Measurements from ENCODE around the gene MLX.
"Not testable (repeated sequence)": the region's sequence is repeated elsewhere in the genome, so short reads cannot be mapped to it uniquely, and the experiment has no call there.

MLX gene

GRCh38 chr17:42555122-42555622, 11.7 kb upstream of the MLX start:
- DNase-seq (ENCODE audit: low spot score) = no peak

GRCh38 chr17:42555961-42556617, 10.8 kb upstream of the MLX start:
- not testable (repeated sequence) for DNase-seq (ENCODE audit: low spot score)

- DNase-seq (ENCODE audit: low spot score) = no peak
Measured at GRCh38 chr17:42559075-42559474, 7.8 kb upstream of the MLX start.

- no peak for DNase-seq (ENCODE audit: low spot score)
Measured at GRCh38 chr17:42560246-42560645, 6.7 kb upstream of the MLX start.

GRCh38 chr17:42561897-42562387, 5.0 kb upstream of the MLX start, which contains the start of gene COASY:
COASY (plus strand) TSS chr17:42562148; CDS start chr17:42562623, 475 bp downstream.
- DNase-seq (ENCODE audit: low spot score) = peak; percentile 98

- DNase-seq (ENCODE audit: low spot score) = no peak
Measured at GRCh38 chr17:42562388-42563142, 4.3 kb upstream of the MLX start.

GRCh38 chr17:42563143-42563509, 3.8 kb upstream of the MLX start:
- no peak for DNase-seq (ENCODE audit: low spot score)

GRCh38 chr17:42563543-42563942, 3.4 kb upstream of the MLX start:
- DNase-seq (ENCODE audit: low spot score) = no peak

GRCh38 chr17:42563950-42564349, 3.0 kb upstream of the MLX start:
- no peak for DNase-seq (ENCODE audit: low spot score)

- DNase-seq (ENCODE audit: low spot score) = no peak
Measured at GRCh38 chr17:42564815-42565522, 1.9 kb upstream of the MLX start.

- DNase-seq (ENCODE audit: low spot score) = no peak
Measured at GRCh38 chr17:42565523-42566214, 1.2 kb upstream of the MLX start.

GRCh38 chr17:42566215-42566882, 551 bp upstream of the MLX start:
- DNase-seq (ENCODE audit: low spot score) = no peak

GRCh38 chr17:42568341-42569111, 1.6 kb downstream of the MLX start:
- no peak for DNase-seq (ENCODE audit: low spot score)

- no peak for DNase-seq (ENCODE audit: low spot score)
Measured at GRCh38 chr17:42571435-42572225, 4.7 kb downstream of the MLX start.

GRCh38 chr17:42573095-42573494, 6.2 kb downstream of the MLX start:
- no peak for DNase-seq (ENCODE audit: low spot score)

GRCh38 chr17:42574463-42574862, 7.6 kb downstream of the MLX start:
- no peak for DNase-seq (ENCODE audit: low spot score)

GRCh38 chr17:42577140-42577531, 10.2 kb downstream of the MLX start:
- DNase-seq (ENCODE audit: low spot score) = no peak

- DNase-seq (ENCODE audit: low spot score) = peak; percentile 99
Measured at GRCh38 chr17:42577532-42578281, 10.8 kb downstream of the MLX start, which contains the start of gene PSMC3IP. PSMC3IP (minus strand) TSS chr17:42577729; CDS start chr17:42577686, 43 bp downstream.

- peak; percentile 82 for DNase-seq (ENCODE audit: low spot score)
Measured at GRCh38 chr17:42578282-42578869, 11.5 kb downstream of the MLX start.
